Measurements from ENCODE around the gene GPR107. TPM values are rescaled to one million over a fixed set of nuclear protein-coding genes. Genes with fewer than 3 reads are reported as not detected.
"Not testable (repeated sequence)": the region's sequence is repeated elsewhere in the genome, so short reads cannot be mapped to it uniquely, and the experiment has no call there.

GPR107 gene
- total and polyA plus RNA-seq, 2 donors (not counting 1 experiment from before 2014, with no cell fraction given) = 10.4 to 28.1 TPM

GRCh38 chr9:130017076-130017475 is 36.6 kb upstream of the GPR107 start:
- Histone ChIP-seq H3K4me2 (replicated peaks; ENCODE audit: low read depth, low read length, poor library complexity, severe bottlenecking) (no peak overlapping the region), H3K27me3 (replicated peaks in 1 of 4; ENCODE audit: control extremely low read depth in 1 of 4, control insufficient read depth in 3 of 4, insufficient read depth in 4 of 4, low read length in 3 of 4) (no peaks in the 10 kb centered on the region), H3K4me3 (ENCODE audit: control extremely low read depth in 1 of 5, extremely low read depth in 1 of 5, insufficient read depth in 1 of 5, low read depth in 2 of 5, low read length in 4 of 5) (no peak overlapping the region), H3K36me3 (replicated peaks in 1 of 2; ENCODE audit: control extremely low read depth in 1 of 2, control insufficient read depth in 1 of 2, extremely low read depth in 1 of 2, insufficient read depth in 2 of 2, low read length in 1 of 2) (peaks cover 0 to 9% of the 10 kb centered on the region in 2 experiments), H3K4me1 (ENCODE audit: control insufficient read depth in 2 of 2, insufficient read depth in 2 of 2, low read length in 2 of 2) (peaks cover 41 to 59% of the 10 kb centered on the region in 2 donors), H4K20me1 (ENCODE audit: control insufficient read depth, insufficient read depth, low read length, poor library complexity, severe bottlenecking) (no peaks in the 10 kb centered on the region), H2AFZ (ENCODE audit: insufficient read depth, low read depth, low read length, poor library complexity, severe bottlenecking) (no peak overlapping the region), H3K9ac (ENCODE audit: low read length) (no peak overlapping the region), H3K9me3 (ENCODE audit: control extremely low read depth in 1 of 3, control insufficient read depth in 2 of 3, insufficient read depth in 1 of 3, low read length in 2 of 3) (peaks cover 0 to 12% (median 5%) of the 10 kb centered on the region in 3 donors), H3K79me2 (ENCODE audit: control insufficient read depth, insufficient read depth, low read length) (peaks cover 100% of the 10 kb centered on the region), H3K27ac (ENCODE audit: low read length in 2 of 2) (peak overlapping the region in 1 of 2 donors; percentile 57)
- TF ChIP-seq CTCF (IDR thresholded peaks at IDR 0.05) = no peak
- TF ChIP-seq EZH2 (IDR thresholded peaks at IDR 0.05; ENCODE audit: borderline replicate concordance, insufficient read depth, low read depth, low read length, poor library complexity, severe bottlenecking) = no peak
- POLR2A ChIA-PET = interaction anchor here (0.6 to 1.6 kb wide), 5 partner anchors 16 to 83 kb away, joined by 3 to 6 read pairs (median 4); no protein-coding TSS in a partner anchor
- DNase-seq = no peak
- no peaks in the 10 kb centered on the region for H3K27me3 Mint-ChIP-seq
- peak overlapping the region; percentile 55 for H3K4me3 Mint-ChIP-seq
- intact Hi-C loops (cut with micrococcal nuclease) = no loop called here
- H3K4me1 Mint-ChIP-seq = peaks cover 66% of the 10 kb centered on the region
- ATAC-seq (ENCODE audit: low read depth) = no peak
- CTCF ChIA-PET = interaction anchor here (0.7 to 1.8 kb wide), 9 partner anchors 9 to 183 kb away, joined by 3 to 4 read pairs (median 3); partner anchors contain the start of gene FNBP1
- no peaks in the 10 kb centered on the region for H3K9me3 Mint-ChIP-seq (ENCODE audit: insufficient read depth)
- no CpG with 5 or more reads among the region's 2 CpGs for WGBS (ENCODE audit: insufficient coverage)
- H3K27ac Mint-ChIP-seq = peak overlapping the region; percentile 87

GRCh38 chr9:130017510-130017909 is 36.2 kb upstream of the GPR107 start:
- H2AFZ ChIP-seq (ENCODE audit: insufficient read depth, low read depth, low read length, poor library complexity, severe bottlenecking); H3K9me3 Mint-ChIP-seq (ENCODE audit: insufficient read depth); H3K4me3 ChIP-seq (ENCODE audit: control extremely low read depth in 1 of 5, extremely low read depth in 1 of 5, insufficient read depth in 1 of 5, low read depth in 2 of 5, low read length in 4 of 5); H3K9ac ChIP-seq (ENCODE audit: low read length); H3K4me2 ChIP-seq (replicated peaks; ENCODE audit: low read depth, low read length, poor library complexity, severe bottlenecking); ATAC-seq (ENCODE audit: low read depth); intact Hi-C loops (cut with micrococcal nuclease); H4K20me1 ChIP-seq (ENCODE audit: control insufficient read depth, insufficient read depth, low read length, poor library complexity, severe bottlenecking); H3K36me3 ChIP-seq (replicated peaks in 1 of 2; ENCODE audit: control extremely low read depth in 1 of 2, control insufficient read depth in 1 of 2, extremely low read depth in 1 of 2, insufficient read depth in 2 of 2, low read length in 1 of 2); H3K27me3 Mint-ChIP-seq; DNase-seq; H3K27me3 ChIP-seq (replicated peaks in 1 of 4; ENCODE audit: control extremely low read depth in 1 of 4, control insufficient read depth in 3 of 4, insufficient read depth in 4 of 4, low read length in 3 of 4): not testable (repeated sequence)
- H3K27ac ChIP-seq (ENCODE audit: low read length in 2 of 2) = peak overlapping the region in 1 of 2 donors; percentile 27
- H3K4me1 Mint-ChIP-seq = peaks cover 68% of the 10 kb centered on the region
- ChIA-PET POLR2A (interaction anchor here (0.6 to 1.6 kb wide), 7 partner anchors 16 to 84 kb away, joined by 3 to 14 read pairs (median 5); no protein-coding TSS in a partner anchor), CTCF (interaction anchor here (0.7 to 1.8 kb wide), 9 partner anchors 9 to 183 kb away, joined by 3 to 4 read pairs (median 3); partner anchors contain the start of gene FNBP1)
- WGBS (ENCODE audit: insufficient coverage) = no CpG with 5 or more reads among the region's 8 CpGs
- peaks cover 0 to 12% (median 5%) of the 10 kb centered on the region in 3 donors for H3K9me3 ChIP-seq (ENCODE audit: control extremely low read depth in 1 of 3, control insufficient read depth in 2 of 3, insufficient read depth in 1 of 3, low read length in 2 of 3)
- peak overlapping the region; percentile 55 for H3K4me3 Mint-ChIP-seq
- peaks cover 100% of the 10 kb centered on the region for H3K79me2 ChIP-seq (ENCODE audit: control insufficient read depth, insufficient read depth, low read length)
- peaks cover 43 to 63% of the 10 kb centered on the region in 2 donors for H3K4me1 ChIP-seq (ENCODE audit: control insufficient read depth in 2 of 2, insufficient read depth in 2 of 2, low read length in 2 of 2)
- H3K27ac Mint-ChIP-seq = peak overlapping the region; percentile 76
